Measurements from ENCODE around the gene LALBA.
"Not testable (repeated sequence)": the region's sequence is repeated elsewhere in the genome, so short reads cannot be mapped to it uniquely, and the experiment has no call there.

LALBA gene

DNA sequence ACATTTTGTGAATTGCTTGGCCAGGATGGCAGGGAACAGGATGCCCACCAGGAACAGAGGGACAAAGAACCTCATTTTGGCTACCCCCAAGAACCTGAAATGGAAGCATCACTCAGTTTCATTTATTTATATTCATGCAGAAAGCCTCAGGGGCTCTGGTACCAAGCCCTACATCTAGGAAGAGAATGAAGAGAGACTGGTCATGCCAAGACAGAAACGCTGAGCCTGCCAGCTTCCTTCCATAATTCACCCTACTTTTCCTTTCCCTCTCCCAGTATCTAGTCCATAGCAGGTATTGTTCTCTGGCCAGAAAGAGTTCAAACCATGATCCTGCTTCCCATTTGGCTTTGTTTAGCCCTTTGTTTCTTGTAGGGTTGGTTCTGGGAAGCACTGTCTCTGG is at the start of gene LALBA:
Gene LALBA, minus strand, starts transcription at position 101 of the 400 bp plus-strand sequence. Its CDS starts 26 bp downstream, at position 75.
- DNase-seq, result no peak

DNA sequence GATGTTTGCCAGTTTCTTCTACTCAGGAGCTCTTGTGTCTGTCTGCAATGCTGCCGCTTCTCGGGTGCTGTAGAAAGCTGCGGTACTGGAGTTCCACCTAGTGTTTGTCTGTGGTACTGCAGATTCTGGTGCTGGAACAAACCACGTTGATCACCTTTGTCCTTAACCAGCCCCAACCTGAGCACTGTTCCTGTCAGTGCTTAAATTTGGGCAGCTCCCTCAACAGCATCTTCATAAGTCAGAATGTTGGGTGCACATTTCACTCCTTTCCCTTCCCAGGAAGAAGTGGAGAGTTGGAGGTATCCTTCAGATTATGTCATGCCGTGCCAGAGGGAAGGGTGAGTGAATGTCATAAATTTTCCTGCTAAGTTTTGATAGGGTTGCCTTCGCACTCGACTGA is 48.7 kb upstream of the LALBA start:
- peak; percentile 71 for DNase-seq

DNA sequence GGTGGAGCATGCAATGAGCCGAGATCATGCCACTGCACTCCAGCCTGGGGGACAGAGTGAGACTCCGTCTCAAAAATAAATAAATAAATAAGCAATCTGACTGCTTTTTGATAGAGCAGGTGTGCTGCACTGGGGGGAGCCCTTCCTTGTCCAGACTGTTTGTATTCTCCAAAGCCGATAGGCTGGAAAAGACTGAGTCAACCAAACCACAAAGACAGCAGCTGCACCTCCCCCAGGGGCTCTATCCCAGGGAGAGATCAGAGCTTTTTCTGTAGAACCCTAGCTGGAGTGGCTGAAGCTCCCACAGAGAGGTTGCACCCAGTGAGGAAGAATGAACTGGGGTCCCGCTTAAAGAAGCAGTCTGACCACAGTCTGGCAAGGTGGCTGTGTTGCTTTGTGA is 45.8 kb upstream of the LALBA start:
- no peak for DNase-seq

DNA sequence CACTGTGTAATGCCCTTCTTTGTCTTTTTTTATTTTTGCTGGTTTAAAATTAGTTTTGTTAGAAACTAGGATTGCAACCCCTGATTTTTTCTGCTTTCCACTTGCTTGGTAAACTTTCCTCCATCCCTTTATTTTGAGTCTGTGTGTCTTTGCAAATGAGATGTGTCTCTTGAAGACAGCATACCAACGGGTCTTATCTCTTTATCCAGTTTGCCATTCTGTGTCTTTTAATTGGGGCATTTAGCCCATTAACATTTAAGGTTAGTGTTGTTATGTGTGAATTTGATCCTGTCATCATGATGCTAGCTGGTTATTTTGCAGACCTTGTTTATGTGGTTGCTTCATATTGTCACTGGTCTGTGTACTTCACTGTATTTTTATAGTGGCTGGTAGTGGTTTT is 43.5 kb upstream of the LALBA start:
- no peak for DNase-seq

DNA sequence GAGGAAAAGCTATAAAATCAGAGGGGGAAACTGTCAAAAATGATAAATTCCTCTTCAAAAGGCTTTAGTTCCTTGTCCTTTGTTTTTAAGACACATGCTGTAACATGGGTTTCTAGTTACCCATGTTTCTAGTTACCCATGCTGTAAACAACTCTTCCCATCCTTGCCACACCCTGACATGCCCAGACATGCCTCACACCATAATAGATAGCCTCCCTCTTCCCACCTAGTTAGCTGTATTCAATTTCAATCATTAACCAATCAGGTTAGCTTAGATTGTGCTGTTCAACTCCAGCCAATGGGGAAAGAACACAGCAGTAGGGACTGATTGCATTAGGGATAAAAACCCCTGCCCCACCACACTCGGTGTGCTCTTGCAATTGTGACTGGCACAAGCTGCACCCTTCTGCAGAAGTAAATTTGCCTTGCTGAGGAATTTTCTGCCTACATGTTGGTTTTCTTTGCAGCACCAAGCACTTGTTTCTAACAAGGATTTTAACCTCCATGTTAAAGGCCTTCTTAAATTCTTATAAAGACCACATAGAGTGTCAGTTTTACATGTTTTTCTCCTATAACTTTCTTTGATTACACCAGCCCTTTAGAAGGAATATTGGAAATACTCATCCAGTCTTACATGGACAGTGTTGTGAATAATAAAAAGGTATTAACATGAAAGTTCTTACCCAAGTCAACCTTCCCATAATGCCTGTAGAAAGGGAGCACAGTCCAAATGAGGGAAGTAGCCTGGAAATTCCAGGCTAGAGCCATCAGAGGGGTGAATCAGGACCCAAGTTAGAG is 32.5 kb upstream of the LALBA start:
- no peak for DNase-seq

DNA sequence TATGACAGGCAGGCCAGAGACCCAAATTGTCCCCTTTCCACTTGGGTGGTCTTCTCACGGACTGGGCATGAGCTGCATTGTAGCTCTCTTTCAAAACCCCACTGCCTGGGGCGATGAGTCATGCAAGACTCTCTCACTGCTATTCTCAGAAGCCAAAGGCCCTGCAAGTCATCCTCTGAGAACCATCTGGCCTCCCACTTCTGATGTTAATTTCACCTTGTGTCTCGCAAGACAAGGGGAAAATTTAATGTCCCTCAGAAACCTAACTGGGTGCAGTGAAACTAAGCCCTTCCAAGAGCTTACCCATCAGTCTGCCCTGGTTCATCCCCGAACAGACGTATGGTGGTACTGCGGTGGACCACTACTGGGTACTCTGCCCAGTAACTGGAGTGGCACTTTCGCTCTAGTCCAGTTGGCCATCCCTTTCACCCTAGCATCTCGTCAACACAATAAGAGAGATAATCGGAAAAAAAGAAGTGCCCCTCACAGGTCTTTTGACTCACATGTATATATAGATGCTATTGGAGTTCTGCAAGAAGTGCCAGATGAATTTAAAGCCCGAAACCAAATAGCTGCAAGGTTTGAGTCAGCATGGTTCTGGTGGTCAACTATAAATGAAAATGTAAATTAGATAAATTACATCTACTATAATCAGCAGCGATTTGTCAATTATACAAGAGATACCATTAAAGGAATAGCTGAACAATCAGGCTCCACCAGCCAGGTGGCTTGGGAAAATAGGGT is 31.3 kb upstream of the LALBA start:
- no peak for DNase-seq

DNA sequence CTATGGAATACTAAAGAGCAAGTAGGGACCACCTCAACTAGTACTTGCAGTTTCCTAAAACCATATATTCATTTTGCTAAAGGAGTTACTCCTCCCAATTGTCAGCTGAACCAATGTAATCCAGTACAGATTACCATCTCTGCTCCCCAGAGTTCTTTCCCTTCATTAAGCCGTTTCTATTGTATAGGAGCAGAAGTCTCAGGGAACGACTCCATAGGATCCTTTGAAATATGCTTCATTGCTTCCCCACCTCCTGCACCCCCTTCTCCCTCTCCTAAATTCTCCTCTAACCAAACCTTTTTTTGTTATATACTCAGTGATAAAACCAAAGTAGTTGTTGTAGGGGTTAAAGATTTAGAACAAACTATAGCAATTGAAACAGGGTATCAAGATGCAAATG is 30.7 kb upstream of the LALBA start:
- DNase-seq, result no peak

DNA sequence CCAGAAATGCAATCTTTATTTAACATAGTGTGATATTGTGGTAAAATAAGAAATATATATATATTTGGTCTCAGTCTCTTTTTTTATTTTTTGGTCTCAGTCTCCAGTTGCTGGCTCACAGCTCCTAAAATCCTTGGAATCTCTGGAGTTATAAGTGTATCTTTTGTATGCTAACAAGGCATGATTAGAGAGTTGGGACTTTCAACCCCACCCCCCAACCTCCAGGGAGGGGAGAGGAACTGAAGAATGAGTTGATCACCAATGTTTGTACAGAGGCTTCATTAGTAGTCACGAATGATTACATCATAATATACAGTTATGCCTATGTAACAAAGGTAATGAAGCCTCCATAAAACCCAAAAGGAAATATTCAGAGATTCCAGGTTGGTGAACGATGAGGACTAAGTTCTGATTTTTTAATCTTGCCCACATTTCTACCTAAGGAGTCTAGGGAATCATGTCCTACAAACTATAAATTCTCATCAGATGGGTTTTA is 22.8 kb upstream of the LALBA start:
- no peak for DNase-seq

DNA sequence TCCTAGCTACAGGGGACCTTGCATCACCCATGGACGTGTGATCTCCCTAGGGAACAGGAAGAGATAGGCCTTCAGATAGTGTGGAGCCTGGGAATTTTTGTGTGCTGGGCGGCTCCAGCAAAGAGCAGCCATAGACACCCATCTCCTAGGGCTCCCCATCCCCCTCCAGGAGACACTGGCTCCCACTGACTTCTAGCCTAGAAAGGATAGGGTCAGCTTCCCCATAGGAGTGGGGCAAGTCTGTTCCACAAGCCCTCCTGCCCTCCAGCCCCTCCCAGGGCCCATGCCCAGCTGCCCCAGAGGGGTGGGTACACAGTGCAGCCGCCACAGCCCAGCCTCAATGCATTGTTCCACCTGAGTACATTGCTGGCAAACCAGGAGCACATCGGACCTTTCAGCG is 16.5 kb upstream of the LALBA start:
- no peak for DNase-seq

DNA sequence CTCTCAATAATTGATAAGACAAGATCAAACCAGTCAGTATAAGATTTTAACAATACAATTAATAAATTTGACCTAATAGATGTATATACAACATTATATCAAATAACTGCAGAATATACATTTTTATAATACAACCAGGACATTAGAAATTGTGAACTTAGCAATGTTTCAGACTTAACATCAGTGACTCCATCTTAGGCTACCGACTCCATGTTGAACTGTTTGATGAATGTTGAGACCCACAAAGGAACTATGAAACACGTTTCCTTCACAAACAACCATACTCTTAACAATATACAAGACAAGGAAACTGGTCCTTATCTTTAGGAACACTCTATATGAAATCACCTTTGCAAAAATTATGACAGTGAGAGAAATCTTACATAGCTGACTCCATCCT is 13.9 kb upstream of the LALBA start:
- no peak for DNase-seq

DNA sequence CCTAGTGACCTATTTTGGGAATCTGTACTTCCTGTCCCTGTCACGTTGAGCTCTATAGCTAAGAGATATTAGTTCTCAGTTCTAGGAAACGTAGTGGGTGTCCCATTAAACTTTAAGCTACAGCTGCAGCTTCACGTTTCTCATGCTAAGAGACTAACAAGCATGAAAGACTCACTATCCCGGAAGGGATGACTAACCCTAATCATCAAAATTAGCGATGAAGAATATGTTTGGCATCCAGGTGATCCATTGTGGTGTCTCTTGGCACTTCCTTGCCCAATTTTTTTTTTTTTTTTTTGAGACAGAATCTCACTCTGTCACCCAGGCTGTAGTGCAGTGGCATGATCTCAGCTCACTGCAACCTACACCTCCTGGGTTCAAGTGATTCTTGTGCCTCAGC is 11.0 kb upstream of the LALBA start:
- no peak for DNase-seq

DNA sequence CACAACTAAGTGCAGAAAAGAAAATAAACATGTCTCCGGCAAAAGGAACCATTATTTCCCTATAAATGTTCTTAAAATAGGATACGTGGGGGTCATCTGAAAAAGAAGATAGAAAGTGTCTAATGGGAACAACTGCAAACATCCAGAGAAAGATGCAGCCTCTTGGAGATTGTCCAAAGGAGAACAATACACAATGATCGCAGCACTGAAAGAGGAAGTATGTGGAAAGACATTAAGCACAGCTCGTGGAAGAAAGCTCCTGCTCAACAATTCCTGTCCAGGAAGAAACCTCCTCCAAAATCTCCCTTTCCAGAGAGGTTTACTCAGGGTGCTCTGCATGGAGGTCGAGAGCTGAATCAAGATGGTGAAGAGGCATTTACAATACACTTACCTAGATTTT is 2.5 kb upstream of the LALBA start:
- no peak for DNase-seq

DNA sequence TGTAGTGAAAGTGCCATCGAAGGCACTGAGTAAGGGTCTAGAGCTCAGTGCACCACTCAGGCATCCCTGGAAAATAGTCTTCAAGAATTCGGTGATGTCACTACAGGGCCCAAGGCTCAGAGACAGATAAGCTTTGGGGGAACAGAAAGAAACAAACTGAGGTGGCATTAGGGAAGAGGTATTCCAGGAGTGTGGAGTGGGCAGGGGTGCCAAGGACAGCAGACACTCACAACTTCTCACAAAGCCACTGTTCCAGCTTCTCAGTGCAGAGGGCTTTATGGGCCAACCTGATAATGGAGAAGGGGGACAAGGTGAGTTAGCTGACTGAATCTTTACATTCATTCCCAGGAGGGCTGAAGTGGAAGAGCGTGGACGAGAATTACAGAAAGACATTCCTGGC is 2.1 kb downstream of the LALBA start:
- DNase-seq, result no peak

DNA sequence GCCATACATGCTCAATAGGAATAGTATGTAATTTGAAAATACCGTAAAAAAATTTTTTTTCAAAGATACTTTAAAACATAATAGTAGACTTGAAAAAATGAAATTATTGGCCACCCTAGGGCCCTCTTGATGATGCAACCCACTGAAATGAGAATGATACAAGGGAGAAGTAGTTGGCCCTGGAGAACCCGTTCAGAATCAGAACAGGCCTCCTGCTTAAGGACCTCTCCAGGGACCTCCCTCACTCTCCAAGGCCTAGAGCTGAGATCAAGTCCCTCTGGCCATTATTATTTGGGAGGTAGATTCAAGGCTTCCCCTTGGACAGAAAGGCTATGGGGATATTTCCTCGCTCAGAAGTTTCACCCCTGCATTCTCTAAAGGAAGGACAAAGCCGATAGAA is 11.9 kb downstream of the LALBA start:
- DNase-seq, result no peak

DNA sequence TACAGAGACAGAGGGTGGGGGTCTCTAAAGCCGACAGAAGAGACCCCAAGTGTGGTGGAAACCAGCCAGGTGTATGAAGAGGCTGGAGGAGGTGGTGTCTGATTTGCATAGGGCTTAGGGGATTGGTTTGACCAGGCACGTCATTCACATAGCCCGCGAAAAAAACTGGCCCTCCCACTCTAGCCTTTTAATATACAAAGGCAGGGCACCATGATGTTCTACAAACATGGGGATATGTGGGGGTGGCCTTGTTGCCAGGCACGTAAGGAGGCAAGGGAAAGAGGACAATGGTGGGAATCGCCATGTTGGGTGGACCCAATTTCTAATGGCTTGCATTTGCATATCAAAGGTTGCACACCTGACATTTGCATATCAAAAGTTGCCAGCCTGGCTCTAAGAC is 13.2 kb downstream of the LALBA start:
- no peak for DNase-seq

DNA sequence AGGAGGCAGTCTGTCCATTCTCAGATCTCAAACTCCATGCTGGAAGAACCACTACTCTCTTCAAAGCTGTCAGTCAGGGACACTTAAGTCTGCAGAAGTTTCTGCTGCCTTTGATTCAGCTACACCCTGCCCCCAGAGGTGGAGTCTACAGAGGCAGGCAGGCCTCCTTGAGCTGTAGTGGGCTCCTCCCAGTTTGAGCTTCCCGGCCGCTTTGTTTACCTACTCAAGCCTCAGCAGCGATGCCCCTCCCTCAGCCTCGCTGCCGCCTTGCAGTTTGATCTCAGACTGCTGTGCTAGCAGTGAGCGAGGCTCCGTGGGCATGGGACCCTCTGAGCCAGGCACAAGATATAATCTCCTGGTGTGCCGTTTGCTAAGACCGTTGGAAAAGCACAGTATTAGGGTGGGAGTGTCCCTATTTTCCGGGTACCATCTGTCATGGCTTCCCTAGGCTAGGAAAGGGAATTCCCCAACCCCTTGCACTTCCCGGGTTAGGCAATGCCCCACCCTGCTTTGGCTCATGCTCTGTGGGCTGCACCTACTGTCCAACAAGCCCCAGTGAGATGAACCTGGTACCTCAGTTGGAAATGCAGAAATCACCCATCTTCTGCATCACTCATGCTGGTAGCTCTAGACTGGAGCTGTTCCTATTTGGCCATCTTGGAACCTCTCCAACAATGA is 16.0 kb downstream of the LALBA start:
- peak; percentile 41 for DNase-seq

DNA sequence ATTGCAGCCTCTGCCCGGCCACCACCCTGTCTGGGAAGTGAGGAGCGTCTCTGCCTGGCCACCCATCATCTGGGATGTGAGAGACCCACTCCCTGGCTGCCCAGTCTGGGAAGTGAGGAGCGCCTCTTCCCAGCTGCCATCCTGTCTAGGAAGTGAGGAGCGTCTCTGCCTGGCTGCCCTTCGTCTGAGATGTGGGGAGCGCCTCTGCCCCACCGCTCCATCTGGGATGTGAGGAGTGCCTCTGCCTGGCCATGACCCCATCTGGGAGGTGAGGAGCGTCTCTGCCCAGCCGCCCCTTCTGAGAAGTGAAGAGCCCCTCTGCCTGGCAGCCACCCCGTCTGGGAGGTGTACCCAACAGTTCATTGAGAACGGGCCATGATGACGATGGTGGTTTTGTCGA is 18.2 kb downstream of the LALBA start:
- DNase-seq, result not testable (repeated sequence)

DNA sequence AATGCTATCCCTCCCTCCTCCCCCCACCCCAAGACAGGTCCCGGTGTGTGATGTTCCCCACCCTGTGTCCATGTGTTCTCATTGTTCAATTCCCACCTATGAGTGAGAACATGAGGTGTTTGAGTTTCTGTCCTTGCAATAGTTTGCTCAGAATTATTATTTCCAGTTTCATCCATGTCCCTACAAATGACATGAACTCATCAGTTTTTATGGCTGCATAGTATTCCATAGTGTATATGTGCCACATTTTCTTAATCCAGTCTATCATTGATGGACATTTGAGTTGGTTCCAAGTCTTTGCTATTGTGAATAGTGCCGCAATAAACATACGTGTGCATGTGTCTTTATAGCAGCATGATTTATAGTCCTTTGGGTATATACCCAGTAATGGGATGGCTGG is 22.8 kb downstream of the LALBA start:
- DNase-seq, result not testable (repeated sequence)

DNA sequence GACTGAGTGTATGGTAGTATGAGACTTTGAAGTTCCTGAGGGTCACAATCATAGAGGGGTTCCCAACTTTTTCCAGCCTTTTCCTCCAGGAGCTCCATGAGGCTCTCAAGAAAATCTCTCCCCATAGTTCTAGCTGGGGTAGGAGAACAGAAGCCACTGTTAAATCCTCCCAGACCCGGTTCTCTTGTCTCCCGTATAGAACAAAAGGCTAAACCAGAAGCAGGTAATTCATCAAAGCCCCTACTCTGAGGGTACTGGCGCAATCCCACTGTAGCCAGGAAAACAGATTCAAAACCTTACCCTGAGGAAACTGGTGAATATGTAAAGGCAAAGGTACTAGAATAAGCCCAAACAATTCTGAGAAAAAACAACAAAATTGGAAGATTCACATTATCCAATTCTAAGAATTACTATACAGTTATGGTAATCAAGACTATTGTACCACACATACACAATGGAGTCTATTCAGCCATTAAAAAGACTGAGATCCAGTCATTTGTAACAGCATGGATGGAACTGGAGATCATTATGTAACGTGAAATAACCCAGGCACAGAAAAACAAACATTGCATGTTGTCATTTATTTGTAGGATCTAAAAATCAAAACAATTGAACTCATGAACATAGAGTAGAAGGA is 23.9 kb downstream of the LALBA start:
- DNase-seq, result no peak

DNA sequence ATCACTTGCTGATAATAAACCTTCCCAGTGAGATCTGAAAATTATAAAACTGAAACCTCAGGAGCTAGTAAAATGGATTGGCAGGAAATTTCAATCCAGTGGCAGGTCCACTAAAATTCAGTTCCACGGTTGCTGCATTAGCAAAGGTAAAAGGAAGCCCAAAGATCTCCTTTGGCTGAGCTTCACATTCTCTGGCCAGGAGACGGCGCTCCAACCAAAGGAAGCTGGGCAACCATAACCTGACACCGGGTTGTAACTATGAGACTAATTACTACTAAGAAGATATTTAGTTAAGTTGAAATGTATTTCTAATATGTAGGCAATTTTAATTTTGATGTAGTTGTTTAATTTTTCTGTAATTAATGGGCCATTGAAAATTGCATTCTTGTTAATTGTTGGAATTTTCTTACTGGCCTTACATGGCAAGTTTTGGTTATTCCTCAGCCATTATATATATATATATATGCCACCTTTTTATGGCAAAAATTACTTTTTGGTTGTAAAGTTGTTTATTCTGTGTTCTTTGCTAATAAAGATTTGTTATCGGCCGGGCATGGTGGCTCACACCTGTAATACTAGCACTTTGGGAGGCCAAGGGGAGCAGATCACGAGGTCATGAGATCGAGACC is 27.4 kb downstream of the LALBA start:
- DNase-seq, result peak; percentile 60

DNA sequence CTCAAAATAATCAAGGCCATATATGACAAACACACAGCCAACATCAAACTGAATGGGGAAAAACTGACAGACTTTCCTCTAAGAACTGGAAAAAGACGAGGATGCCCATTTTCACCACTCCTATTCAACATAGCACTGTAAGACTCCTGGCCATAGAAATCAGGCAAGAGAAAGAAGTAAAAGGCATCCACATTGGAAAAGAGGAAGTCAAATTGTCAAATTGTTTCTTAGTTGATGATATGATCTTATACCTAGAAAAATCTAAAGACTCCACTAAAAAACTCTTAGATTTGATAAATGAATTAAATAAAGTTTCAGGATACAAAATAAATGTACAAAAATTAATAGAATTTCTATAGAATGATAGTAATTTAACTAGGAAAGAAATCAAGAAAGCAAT is 33.2 kb downstream of the LALBA start:
- no peak for DNase-seq

DNA sequence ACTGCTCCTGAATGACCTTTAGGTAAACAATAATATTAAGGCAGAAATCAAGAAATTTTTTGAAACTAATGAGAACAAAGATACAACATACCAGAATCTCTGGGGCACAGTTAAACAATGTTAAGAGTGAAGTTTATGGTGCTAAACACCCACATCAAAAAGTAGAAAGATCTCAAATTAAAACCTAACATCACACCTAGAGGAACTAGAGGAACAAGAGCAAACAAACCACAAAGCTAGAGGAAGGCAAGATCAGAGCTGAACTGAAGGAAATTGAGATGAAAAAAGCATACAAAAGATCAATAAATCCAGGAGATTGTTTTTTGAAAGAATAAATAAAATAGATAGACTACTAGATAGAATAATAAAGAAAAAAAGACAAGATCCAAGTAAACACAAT is 37.2 kb downstream of the LALBA start:
- no peak for DNase-seq
